Peyer's patch (tissue), 4 donors: ENCODE measurements around the gene PASK. TPM values are rescaled to one million over a fixed set of nuclear protein-coding genes. Genes with fewer than 3 reads are reported as not detected.

Experiments
- DNase-seq, 3 donors: peaks; one replicate each; pipeline ENCODE4 v3.0.0-alpha.2; 2017 to 2019
- H3K27ac ChIP-seq, 4 donors: fragments of 200-600 bp; sonication (generic); one replicate each; pipeline ENCODE4 v1.5.1; 2016 to 2019
- H3K27me3 ChIP-seq, 2 donors: fragments of 200-600 bp; sonication (generic); one replicate each; pipeline ENCODE4 v1.5.1; 2019
- H3K36me3 ChIP-seq, 3 donors: fragments of 200-600 bp; sonication (generic); one replicate each; pipeline ENCODE4 v1.5.1; 2016 to 2019
- H3K4me1 ChIP-seq, 4 donors: fragments of 200-600 bp; sonication (generic); one replicate each; pipeline ENCODE4 v1.5.1; 2016 to 2019
- H3K4me3 ChIP-seq, 4 donors: fragments of 200-600 bp; sonication (generic); 1 replicate in 3 of 4; 2 replicates in 1 of 4; pipeline ENCODE4 v1.5.1; 2016 to 2019; ENCODE audit warnings: mild to moderate bottlenecking in 1 of 4
- H3K9me3 ChIP-seq, 4 donors: fragments of 200-600 bp; sonication (generic); one replicate each; pipeline ENCODE4 v1.5.1; 2016 to 2019; ENCODE audit warnings: mild to moderate bottlenecking in 1 of 4
- POLR2A ChIP-seq, 2 donors: fragments of 450-650 bp; IDR thresholded peaks; one replicate each; pipeline ENCODE4 v1.5.1; 2017; ENCODE audit warnings: antibody characterized with exemption in 2 of 2, mild to moderate bottlenecking in 2 of 2, moderate library complexity in 2 of 2
- total RNA-seq, 4 donors: library from RNA; depleted of rRNA; stranded (reverse); fragments of >200 nt; gene quantifications; one replicate each; pipeline ENCODE4 v1.1.0, GENCODE V29; 2016
- TF ChIP-seq, protein P1 (sequence below), 6 experiments: fragments of 450-650 bp in 4 of 6; fragments of 200-600 bp in 2 of 6; sonication (generic) in 1 of 6; IDR thresholded peaks; one replicate each; pipeline ENCODE4 v1.5.1; 2017 to 2019; ENCODE audit warnings: antibody characterized with exemption in 6 of 6, mild to moderate bottlenecking in 3 of 6, moderate library complexity in 1 of 6

Gene PASK
- total RNA-seq, 4 donors from 2014 or later, result 12.1 to 790 (median 26.7) TPM

DNA sequence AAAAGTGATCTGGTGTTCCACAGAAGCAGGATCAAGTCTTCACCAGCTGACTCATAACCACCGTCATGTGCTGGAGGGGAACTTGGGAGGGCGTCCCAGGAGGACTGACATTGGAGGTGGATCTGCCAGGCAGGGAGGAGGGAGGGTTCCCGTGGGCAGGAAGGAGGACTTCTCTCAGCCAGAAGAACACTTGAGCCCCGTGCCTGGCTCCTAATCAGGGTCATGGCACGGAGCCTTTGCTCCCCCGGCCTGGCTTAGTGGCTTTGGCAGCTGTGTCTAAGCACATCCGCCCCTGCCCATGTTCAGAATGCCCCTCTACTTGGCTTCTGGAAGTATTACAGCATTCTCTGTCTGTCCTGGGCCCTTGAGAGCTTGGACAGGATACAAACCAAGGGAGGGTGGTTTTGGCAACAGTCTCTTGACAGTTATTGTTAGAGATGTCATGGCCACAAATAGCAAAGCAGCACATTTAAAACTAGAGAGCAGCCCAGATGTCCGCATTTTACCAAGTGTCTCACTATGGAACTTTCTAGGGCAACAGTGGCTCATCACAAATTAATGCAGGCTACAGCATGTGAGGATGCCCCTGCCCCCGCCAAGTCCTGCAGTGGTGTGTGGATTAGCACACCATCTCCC, 12.5 kb upstream of the PASK start:
- DNase-seq, result peak in 2 of 3 donors; percentile 17 to 65
- no peaks in the 10 kb centered on the region for H3K27me3 ChIP-seq
- no peaks in the 10 kb centered on the region for H3K4me1 ChIP-seq
- TF ChIP-seq, protein P1, sequence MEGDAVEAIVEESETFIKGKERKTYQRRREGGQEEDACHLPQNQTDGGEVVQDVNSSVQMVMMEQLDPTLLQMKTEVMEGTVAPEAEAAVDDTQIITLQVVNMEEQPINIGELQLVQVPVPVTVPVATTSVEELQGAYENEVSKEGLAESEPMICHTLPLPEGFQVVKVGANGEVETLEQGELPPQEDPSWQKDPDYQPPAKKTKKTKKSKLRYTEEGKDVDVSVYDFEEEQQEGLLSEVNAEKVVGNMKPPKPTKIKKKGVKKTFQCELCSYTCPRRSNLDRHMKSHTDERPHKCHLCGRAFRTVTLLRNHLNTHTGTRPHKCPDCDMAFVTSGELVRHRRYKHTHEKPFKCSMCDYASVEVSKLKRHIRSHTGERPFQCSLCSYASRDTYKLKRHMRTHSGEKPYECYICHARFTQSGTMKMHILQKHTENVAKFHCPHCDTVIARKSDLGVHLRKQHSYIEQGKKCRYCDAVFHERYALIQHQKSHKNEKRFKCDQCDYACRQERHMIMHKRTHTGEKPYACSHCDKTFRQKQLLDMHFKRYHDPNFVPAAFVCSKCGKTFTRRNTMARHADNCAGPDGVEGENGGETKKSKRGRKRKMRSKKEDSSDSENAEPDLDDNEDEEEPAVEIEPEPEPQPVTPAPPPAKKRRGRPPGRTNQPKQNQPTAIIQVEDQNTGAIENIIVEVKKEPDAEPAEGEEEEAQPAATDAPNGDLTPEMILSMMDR (IDR thresholded peaks at IDR 0.05), result no peak
- no peak for TF ChIP-seq POLR2A (IDR thresholded peaks at IDR 0.05)
- H3K27ac ChIP-seq, result peak overlapping the region; percentile 9 to 55 (median 34)
- no peak overlapping the region for H3K4me3 ChIP-seq
- H3K36me3 ChIP-seq, result peaks cover 0 to 71% (median 0%) of the 10 kb centered on the region in 3 donors
- no peaks in the 10 kb centered on the region for H3K9me3 ChIP-seq

DNA sequence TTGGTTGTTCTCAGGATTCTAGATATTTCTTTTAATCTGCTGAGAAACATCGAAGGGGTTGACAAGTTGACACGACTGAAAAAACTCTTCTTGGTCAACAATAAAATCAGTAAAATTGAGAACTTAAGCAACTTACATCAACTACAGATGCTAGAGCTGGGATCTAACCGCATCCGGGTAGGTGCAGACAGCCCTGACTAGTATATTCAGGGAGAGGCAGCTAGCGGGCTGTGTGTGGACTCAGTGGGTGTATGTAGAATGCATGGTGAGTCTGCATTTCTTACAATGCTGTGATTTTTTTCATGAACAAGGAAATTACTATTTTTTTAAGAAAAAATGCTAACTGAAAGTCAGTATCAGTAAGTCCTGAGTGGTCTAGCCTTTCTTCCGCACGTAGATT, 11.0 kb upstream of the PASK start:
- Histone ChIP-seq H3K4me3 (no peak overlapping the region), H3K36me3 (peaks cover 0 to 57% (median 0%) of the 10 kb centered on the region in 3 donors), H3K9me3 (no peaks in the 10 kb centered on the region), H3K27me3 (no peaks in the 10 kb centered on the region), H3K27ac (no peak overlapping the region), H3K4me1 (no peaks in the 10 kb centered on the region)
- TF ChIP-seq POLR2A (IDR thresholded peaks at IDR 0.05), result no peak
- TF ChIP-seq, protein P1 (IDR thresholded peaks at IDR 0.05), result no peak
- DNase-seq, result no peak

DNA sequence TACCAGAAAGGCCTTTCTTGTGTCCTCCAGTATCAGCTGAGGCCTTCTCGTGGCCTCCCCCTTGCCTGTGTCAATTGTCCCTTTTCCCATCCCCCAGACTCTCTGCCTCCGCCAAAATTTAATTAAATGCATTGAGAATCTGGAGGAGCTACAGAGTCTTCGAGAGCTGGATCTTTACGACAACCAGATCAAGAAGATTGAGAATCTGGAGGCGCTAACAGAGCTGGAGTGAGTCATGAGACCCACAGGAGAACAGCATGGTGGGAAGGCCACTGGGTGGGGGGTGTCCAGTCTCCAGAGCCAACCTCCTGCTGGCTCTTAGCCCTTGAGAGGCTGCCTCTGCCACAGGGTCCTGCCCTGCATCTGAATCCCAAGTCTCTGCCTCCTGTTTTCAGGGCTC, 9.8 kb upstream of the PASK start:
- Histone ChIP-seq H3K27me3 (no peaks in the 10 kb centered on the region), H3K36me3 (peaks cover 0 to 45% (median 0%) of the 10 kb centered on the region in 3 donors), H3K27ac (no peak overlapping the region), H3K4me1 (no peaks in the 10 kb centered on the region), H3K9me3 (no peaks in the 10 kb centered on the region), H3K4me3 (no peak overlapping the region)
- DNase-seq, result no peak
- TF ChIP-seq, protein P1 (IDR thresholded peaks at IDR 0.05), result no peak
- no peak for TF ChIP-seq POLR2A (IDR thresholded peaks at IDR 0.05)

DNA sequence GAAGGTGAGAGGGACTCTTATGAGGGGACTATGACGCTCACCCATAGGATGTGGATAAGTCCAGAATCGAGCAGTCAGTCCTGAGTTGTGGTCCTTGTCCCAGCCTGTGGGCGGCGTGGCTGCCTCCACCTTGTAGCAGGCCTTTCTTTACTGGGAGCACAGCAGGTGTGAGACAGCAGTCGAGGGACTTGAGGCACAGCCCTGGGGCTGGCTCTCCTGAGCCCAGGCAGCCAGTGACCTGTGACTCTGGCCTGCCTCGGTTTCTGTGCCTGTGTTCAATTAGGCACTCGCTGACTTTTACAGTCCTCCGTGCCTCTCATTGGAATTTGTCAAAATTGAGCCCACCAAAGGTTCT, 9.3 kb upstream of the PASK start:
- Histone ChIP-seq H3K4me3 (no peak overlapping the region), H3K36me3 (peaks cover 0 to 39% (median 0%) of the 10 kb centered on the region in 3 donors), H3K4me1 (no peaks in the 10 kb centered on the region), H3K9me3 (no peaks in the 10 kb centered on the region), H3K27me3 (no peaks in the 10 kb centered on the region), H3K27ac (no peak overlapping the region)
- no peak for DNase-seq
- TF ChIP-seq POLR2A (IDR thresholded peaks at IDR 0.05), result no peak
- TF ChIP-seq, protein P1 (IDR thresholded peaks at IDR 0.05), result no peak

DNA sequence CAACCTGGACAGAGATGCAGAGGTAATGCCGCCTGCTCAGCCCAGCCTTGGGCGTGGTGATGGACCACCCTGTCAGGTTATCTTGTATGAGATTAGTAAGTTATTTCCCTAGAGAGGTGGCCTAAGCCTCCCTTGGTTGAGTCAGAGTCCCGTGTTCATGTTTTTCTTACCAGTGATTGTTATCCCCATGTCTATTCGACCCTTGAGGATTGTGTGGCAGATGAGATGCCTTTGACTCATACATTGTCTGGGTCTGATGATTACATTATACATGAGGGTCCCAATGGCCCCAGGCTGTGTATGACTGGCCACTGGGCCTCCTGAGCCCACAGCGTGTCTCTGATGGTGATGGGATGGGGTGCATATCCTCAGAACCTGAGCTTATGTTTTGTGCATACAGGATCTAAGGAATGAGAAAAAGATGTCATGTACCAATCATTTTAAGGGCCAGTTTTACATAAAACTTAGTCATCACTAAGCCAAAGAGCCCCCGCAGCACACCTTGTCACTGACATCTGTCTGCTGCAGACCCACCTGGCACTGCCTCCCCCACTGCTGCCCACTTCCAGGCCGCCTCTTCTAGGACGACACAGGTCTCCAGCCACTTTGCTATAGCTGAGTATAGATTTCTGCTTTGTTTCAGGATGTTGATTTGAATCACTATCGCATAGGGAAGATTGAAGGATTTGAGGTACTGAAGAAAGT, 8.7 kb upstream of the PASK start:
- H3K36me3 ChIP-seq, result peaks cover 0 to 35% (median 0%) of the 10 kb centered on the region in 3 donors
- TF ChIP-seq, protein P1 (IDR thresholded peaks at IDR 0.05), result no peak
- TF ChIP-seq POLR2A (IDR thresholded peaks at IDR 0.05), result no peak
- no peaks in the 10 kb centered on the region for H3K9me3 ChIP-seq
- H3K27ac ChIP-seq, result no peak overlapping the region
- DNase-seq, result no peak
- H3K4me1 ChIP-seq, result no peaks in the 10 kb centered on the region
- no peaks in the 10 kb centered on the region for H3K27me3 ChIP-seq
- H3K4me3 ChIP-seq, result no peak overlapping the region
